WTC11 (cell line): ENCODE measurements around the gene TMEM253. TPM values are rescaled to one million over a fixed set of nuclear protein-coding genes. Genes with fewer than 3 reads are reported as not detected.

Source experiments
- ATAC-seq: fragments of 200-7000 bp; cut with Tn5 transposase; 2 replicates; pipeline ENCODE4 v1.10.0; 2021; ENCODE audit warnings: mild to moderate bottlenecking, moderate library complexity
- CTCF ChIA-PET: fragments of 300-600 bp; sonication (Branson Sonifier 250); formaldehyde crosslinking; loops from one replicate; lab custom pipeline; 2021; ENCODE audit warnings: antibody characterized with exemption; lab: Charles Lee
- POLR2A ChIA-PET: fragments of 350-600 bp; sonication (Branson Sonifier 250); formaldehyde crosslinking; loops from one replicate; lab custom pipeline; 2021; ENCODE audit warnings: antibody characterized with exemption; lab: Charles Lee
- DNase-seq: peaks from one replicate; pipeline ENCODE4 v3.0.0; 2021; ENCODE audit warnings: low spot score
- H3K27ac Mint-ChIP-seq: 2 replicates; pipeline ENCODE4 v1.8.0; 2021; ENCODE audit warnings: mixed read lengths
- H3K27me3 Mint-ChIP-seq: 2 replicates; pipeline ENCODE4 v1.8.0; 2021; ENCODE audit warnings: low read depth, mild to moderate bottlenecking, moderate library complexity, mixed read lengths
- H3K36me3 Mint-ChIP-seq: 2 replicates; pipeline ENCODE4 v1.8.0; 2021; ENCODE audit warnings: mixed read lengths
- H3K4me1 Mint-ChIP-seq: 2 replicates; pipeline ENCODE4 v1.8.0; 2022; ENCODE audit warnings: mixed read lengths
- H3K4me3 Mint-ChIP-seq: 2 replicates; pipeline ENCODE4 v1.8.0; 2021; ENCODE audit warnings: mild to moderate bottlenecking, moderate library complexity, mixed read lengths
- H3K9me3 Mint-ChIP-seq: 2 replicates; pipeline ENCODE4 v1.8.0; 2021; ENCODE audit warnings: mixed read lengths
- ELF4 ChIP-seq: sonication (generic); formaldehyde crosslinking; IDR thresholded peaks from 2 replicates; pipeline ENCODE4 v1.8.1; 2022; ENCODE audit warnings: low read depth, mild to moderate bottlenecking, moderate library complexity, missing genetic modification reagents
- ETV6 ChIP-seq: sonication (generic); formaldehyde crosslinking; IDR thresholded peaks from 2 replicates; pipeline ENCODE4 v1.8.1; 2022; ENCODE audit warnings: mild to moderate bottlenecking, missing genetic modification reagents
- GRHL2 ChIP-seq: fragments of 250-450 bp; sonication (Bioruptor Pico); IDR thresholded peaks from 2 replicates; pipeline ENCODE4 v1.8.0; 2022; ENCODE audit warnings: mild to moderate bottlenecking, moderate library complexity; ENCODE audit not compliant: insufficient replicate concordance, severe bottlenecking
- MAX ChIP-seq: sonication (generic); formaldehyde crosslinking; IDR thresholded peaks from 2 replicates; pipeline ENCODE4 v1.8.0; 2022; ENCODE audit warnings: mild to moderate bottlenecking, missing genetic modification reagents
- MXD4 ChIP-seq: fragments of 250-450 bp; sonication (Bioruptor Pico); IDR thresholded peaks from 2 replicates; pipeline ENCODE4 v1.8.0; 2021; ENCODE audit warnings: mild to moderate bottlenecking, moderate library complexity, borderline replicate concordance
- NFE2L1 ChIP-seq: sonication (generic); formaldehyde crosslinking; IDR thresholded peaks from 2 replicates; pipeline ENCODE4 v1.8.1; 2023; ENCODE audit warnings: missing genetic modification reagents
- PRDM15 ChIP-seq: sonication (generic); formaldehyde crosslinking; IDR thresholded peaks from 2 replicates; pipeline ENCODE4 v1.8.0; 2022; ENCODE audit warnings: missing genetic modification reagents
- PREB ChIP-seq: sonication (generic); formaldehyde crosslinking; IDR thresholded peaks from 2 replicates; pipeline ENCODE4 v1.8.1; 2022; ENCODE audit warnings: mild to moderate bottlenecking, missing genetic modification reagents, moderate library complexity, borderline replicate concordance
- RELA ChIP-seq: sonication (generic); formaldehyde crosslinking; IDR thresholded peaks from 2 replicates; pipeline ENCODE4 v1.8.1; 2022; ENCODE audit warnings: missing genetic modification reagents, mild to moderate bottlenecking, borderline replicate concordance
- USF1 ChIP-seq: sonication (generic); formaldehyde crosslinking; IDR thresholded peaks from 2 replicates; pipeline ENCODE4 v1.8.0; 2022; ENCODE audit warnings: mild to moderate bottlenecking, missing genetic modification reagents
- USF2 ChIP-seq: sonication (generic); formaldehyde crosslinking; IDR thresholded peaks from 2 replicates; pipeline ENCODE4 v1.8.1; 2023; ENCODE audit warnings: mild to moderate bottlenecking, missing genetic modification reagents, moderate library complexity
- ZBTB21 ChIP-seq: sonication (generic); formaldehyde crosslinking; IDR thresholded peaks from 2 replicates; pipeline ENCODE4 v1.8.1; 2023; ENCODE audit warnings: mild to moderate bottlenecking, missing genetic modification reagents, borderline replicate concordance
- ZNF219 ChIP-seq: sonication (generic); formaldehyde crosslinking; IDR thresholded peaks from 2 replicates; pipeline ENCODE4 v1.8.0; 2023; ENCODE audit warnings: missing genetic modification reagents, mild to moderate bottlenecking, borderline replicate concordance
- ZNF425 ChIP-seq: fragments of 250-450 bp; sonication (Bioruptor Pico); conservative IDR thresholded peaks from 2 replicates; pipeline ENCODE4 v1.9.0; 2021; ENCODE audit warnings: mild to moderate bottlenecking
- ZNF512 ChIP-seq: sonication (generic); formaldehyde crosslinking; IDR thresholded peaks from 2 replicates; pipeline ENCODE4 v1.8.1; 2022; ENCODE audit warnings: missing genetic modification reagents, borderline replicate concordance
- ZNF532 ChIP-seq: fragments of 250-450 bp; sonication (Bioruptor Pico); IDR thresholded peaks from 2 replicates; pipeline ENCODE4 v1.9.0; 2021; ENCODE audit warnings: mild to moderate bottlenecking, borderline replicate concordance
- total RNA-seq: library from RNA; stranded (reverse); gene quantifications from 3 replicates; pipeline ENCODE4 v1.2.3, GENCODE V29; 2021

TMEM253 gene
- total RNA-seq, 1 experiment from 2014 or later, result 1.7 TPM

GRCh38 chr14:21093769-21094681 is 6.8 kb upstream of the TMEM253 start:
- no peaks in the 10 kb centered on the region for H3K27me3 Mint-ChIP-seq
- peak overlapping the region; percentile 66 for H3K4me3 Mint-ChIP-seq
- peak; percentile 38 for ATAC-seq
- peaks cover 32% of the 10 kb centered on the region for H3K36me3 Mint-ChIP-seq
- H3K27ac Mint-ChIP-seq, result peak overlapping the region; percentile 94
- POLR2A ChIA-PET, result interaction anchor here (0.6 to 7.0 kb wide), 13 partner anchors 10 to 454 kb away, joined by 3 to 74 read pairs (median 3); partner anchors contain the start of genes ARHGEF40 and SALL2
- peaks cover 58% of the 10 kb centered on the region for H3K4me1 Mint-ChIP-seq
- DNase-seq, result peak; percentile 78
- H3K9me3 Mint-ChIP-seq, result no peaks in the 10 kb centered on the region
- CTCF ChIA-PET, result interaction anchor here (0.6 to 7.5 kb wide), 25 partner anchors 10 to 437 kb away, joined by 3 to 321 read pairs (median 4); partner anchors contain the start of genes ARHGEF40 and TMEM253
- TF ChIP-seq USF1 (CRISPR knock-in tag) (no peak), ZNF219 (CRISPR knock-in tag) (no peak), NFE2L1 (CRISPR knock-in tag) (no peak), RELA (CRISPR knock-in tag) (no peak), ZNF512 (no peak), MXD4 (CRISPR knock-in tag) (no peak), USF2 (0 out of 2 replicates have a peak, but pooled peaks have one; percentile 11), ZNF532 (no peak), PREB (CRISPR knock-in tag) (no peak), PRDM15 (CRISPR knock-in tag) (peak; percentile 60; the same call in 1 of the 2 replicates), ELF4 (CRISPR knock-in tag) (no peak), ZNF425 (CRISPR knock-in tag) (no peak), GRHL2 (CRISPR knock-in tag) (no peak), ZBTB21 (CRISPR knock-in tag) (no peak), ETV6 (CRISPR knock-in tag) (peak; percentile 22; the same call in 1 of the 2 replicates), MAX (CRISPR knock-in tag) (peak; percentile 31)
